ENCODE data around the gene THAP7. TPM values are rescaled to one million over a fixed set of nuclear protein-coding genes. Genes with fewer than 3 reads are reported as not detected.

Gene THAP7
- total RNA-seq, 1 experiment from 2014 or later, result 27.7 TPM

DNA sequence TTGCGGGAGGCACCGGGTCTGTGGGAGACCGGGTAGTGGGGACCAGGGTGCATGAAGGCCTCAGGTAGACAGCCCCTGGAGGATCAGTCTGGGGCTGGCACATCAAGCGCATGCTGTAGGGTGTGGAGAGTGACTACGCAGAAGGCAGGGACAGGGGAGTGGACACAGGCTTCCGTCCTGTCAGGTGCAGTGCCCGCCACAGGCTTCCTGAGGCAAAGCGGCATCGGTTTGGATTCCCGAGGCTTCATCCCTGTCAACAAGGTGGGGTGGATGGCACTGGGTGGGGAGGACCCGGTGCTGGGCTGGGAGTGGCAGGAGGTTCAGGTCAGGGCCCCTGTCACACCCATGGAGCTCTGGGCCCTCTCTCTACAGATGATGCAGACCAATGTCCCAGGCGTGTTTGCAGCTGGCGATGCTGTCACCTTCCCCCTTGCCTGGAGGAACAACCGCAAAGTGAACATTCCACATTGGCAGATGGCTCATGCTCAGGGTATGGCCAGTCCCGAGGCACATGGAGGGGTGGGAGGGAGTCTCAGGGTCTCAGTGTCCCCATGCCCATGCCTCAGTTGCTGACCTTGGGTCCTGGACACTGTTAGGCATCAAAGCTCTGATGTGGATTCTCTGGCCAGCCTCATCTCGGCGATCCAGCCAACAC lies 24.3 kb downstream of the THAP7 start:
- no TSS peak for BruUV-seq (replicated peaks)
- intact Hi-C loops (cut with micrococcal nuclease), result no loop called here
- Histone ChIP-seq H3K9ac (ENCODE audit: low read length) (no peak overlapping the region), H2AFZ (ENCODE audit: low read depth, low read length, poor library complexity, severe bottlenecking) (no peak overlapping the region), H3K36me3 (ENCODE audit: control insufficient read depth in 1 of 2, insufficient read depth in 2 of 2, low read length in 2 of 2) (no peaks in the 10 kb centered on the region), H4K20me1 (ENCODE audit: insufficient read depth) (no peaks in the 10 kb centered on the region), H3K9me3 (ENCODE audit: control insufficient read depth in 1 of 2, insufficient read depth in 1 of 2, low read depth in 1 of 2, low read length in 2 of 2) (peaks cover 4 to 10% of the 10 kb centered on the region in 2 experiments; a peak in 1 of 4 replicates), H3K27ac (ENCODE audit: low read depth, low read length) (no peak overlapping the region), H3K4me3 (replicated peaks in 1 of 2; ENCODE audit: low read depth in 1 of 2, low read length in 2 of 2) (no peak overlapping the region), H3K27me3 (ENCODE audit: insufficient read depth, low read length) (no peaks in the 10 kb centered on the region), H3K9me2 (ENCODE audit: insufficient read depth) (no peaks in the 10 kb centered on the region), H3K4me1 (ENCODE audit: control insufficient read depth in 1 of 2, insufficient read depth in 2 of 2, low read length in 2 of 2) (peaks cover 3 to 11% of the 10 kb centered on the region in 2 experiments; a peak in 2 of 4 replicates), H3K4me2 (ENCODE audit: low read length) (no peak overlapping the region), H3K79me2 (ENCODE audit: insufficient read depth, low read length) (peaks cover 7% of the 10 kb centered on the region)
- ChIA-PET CTCF (no interaction called here), POLR2A (no interaction called here), RAD21 (ENCODE audit: low non-redundant PET in 1 of 2, low total read pairs in 2 of 2, uncharacterized antibody in 2 of 2, unreplicated experiment in 2 of 2) (interaction anchor here in 1 of 2 experiments (0.7 kb wide), 1 partner anchor 7 kb away, joined by 4 read pairs; no protein-coding TSS in a partner anchor)
- ATAC-seq (no peak), DNase-seq (ENCODE audit: low read depth, low spot score) (no peak)
- no peak for TF ChIP-seq EZH2 (IDR thresholded peaks at IDR 0.05)
- no peak for TF ChIP-seq SRF (IDR thresholded peaks at IDR 0.05; ENCODE audit: low read depth)
- no peak for TF ChIP-seq TCF7L2 (IDR thresholded peaks at IDR 0.05; ENCODE audit: borderline replicate concordance, extremely low read depth, insufficient read depth, insufficient read length)
- no peak for TF ChIP-seq ZNF274 (IDR thresholded peaks at IDR 0.05; ENCODE audit: low read depth, low read length)
- TF ChIP-seq SIN3A (IDR thresholded peaks at IDR 0.05; ENCODE audit: low read depth), result no peak
- TF ChIP-seq, protein P1, sequence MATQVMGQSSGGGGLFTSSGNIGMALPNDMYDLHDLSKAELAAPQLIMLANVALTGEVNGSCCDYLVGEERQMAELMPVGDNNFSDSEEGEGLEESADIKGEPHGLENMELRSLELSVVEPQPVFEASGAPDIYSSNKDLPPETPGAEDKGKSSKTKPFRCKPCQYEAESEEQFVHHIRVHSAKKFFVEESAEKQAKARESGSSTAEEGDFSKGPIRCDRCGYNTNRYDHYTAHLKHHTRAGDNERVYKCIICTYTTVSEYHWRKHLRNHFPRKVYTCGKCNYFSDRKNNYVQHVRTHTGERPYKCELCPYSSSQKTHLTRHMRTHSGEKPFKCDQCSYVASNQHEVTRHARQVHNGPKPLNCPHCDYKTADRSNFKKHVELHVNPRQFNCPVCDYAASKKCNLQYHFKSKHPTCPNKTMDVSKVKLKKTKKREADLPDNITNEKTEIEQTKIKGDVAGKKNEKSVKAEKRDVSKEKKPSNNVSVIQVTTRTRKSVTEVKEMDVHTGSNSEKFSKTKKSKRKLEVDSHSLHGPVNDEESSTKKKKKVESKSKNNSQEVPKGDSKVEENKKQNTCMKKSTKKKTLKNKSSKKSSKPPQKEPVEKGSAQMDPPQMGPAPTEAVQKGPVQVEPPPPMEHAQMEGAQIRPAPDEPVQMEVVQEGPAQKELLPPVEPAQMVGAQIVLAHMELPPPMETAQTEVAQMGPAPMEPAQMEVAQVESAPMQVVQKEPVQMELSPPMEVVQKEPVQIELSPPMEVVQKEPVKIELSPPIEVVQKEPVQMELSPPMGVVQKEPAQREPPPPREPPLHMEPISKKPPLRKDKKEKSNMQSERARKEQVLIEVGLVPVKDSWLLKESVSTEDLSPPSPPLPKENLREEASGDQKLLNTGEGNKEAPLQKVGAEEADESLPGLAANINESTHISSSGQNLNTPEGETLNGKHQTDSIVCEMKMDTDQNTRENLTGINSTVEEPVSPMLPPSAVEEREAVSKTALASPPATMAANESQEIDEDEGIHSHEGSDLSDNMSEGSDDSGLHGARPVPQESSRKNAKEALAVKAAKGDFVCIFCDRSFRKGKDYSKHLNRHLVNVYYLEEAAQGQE (IDR thresholded peaks at IDR 0.05; ENCODE audit: low read depth), result no peak
- no peak for TF ChIP-seq RAD21 (IDR thresholded peaks at IDR 0.05; ENCODE audit: low read depth)
- no peak for TF ChIP-seq YY1 (IDR thresholded peaks at IDR 0.05; ENCODE audit: extremely low read depth, insufficient replicate concordance, low read depth, low read length)
- TF ChIP-seq EGR1 (IDR thresholded peaks at IDR 0.05; ENCODE audit: low read depth), result no peak
- no peak for TF ChIP-seq ZFX (IDR thresholded peaks at IDR 0.05)
- TF ChIP-seq, protein P2, sequence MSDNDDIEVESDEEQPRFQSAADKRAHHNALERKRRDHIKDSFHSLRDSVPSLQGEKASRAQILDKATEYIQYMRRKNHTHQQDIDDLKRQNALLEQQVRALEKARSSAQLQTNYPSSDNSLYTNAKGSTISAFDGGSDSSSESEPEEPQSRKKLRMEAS (IDR thresholded peaks at IDR 0.05), result no peak
- TF ChIP-seq POLR2A (IDR thresholded peaks at IDR 0.05; ENCODE audit: borderline replicate concordance, extremely low read depth, insufficient read depth, insufficient read length), result no peak
- no peak for TF ChIP-seq POLR2AphosphoS5 (IDR thresholded peaks at IDR 0.05; ENCODE audit: low read depth, low read length)
- TF ChIP-seq JUND (IDR thresholded peaks at IDR 0.05), result no peak
- TF ChIP-seq CEBPB (IDR thresholded peaks at IDR 0.05; ENCODE audit: low read depth), result no peak

All from HCT116 (cell line).